Endometrial microvascular endothelial cells (primary cell): ENCODE measurements around the gene FOS. TPM values are rescaled to one million over a fixed set of nuclear protein-coding genes. Genes with fewer than 3 reads are reported as not detected.

ENCODE experiments used
- in situ Hi-C: cut with HindIII; loops from 2 replicates; pipeline ENCODE4 v1.10.0; 2017; ENCODE audit warnings: low sequenced_read_pairs, low pct_unique_long_range_greater_than_20kb; ENCODE audit errors: inconsistent ontology term
- total RNA-seq: library from RNA; depleted of rRNA; stranded (reverse); fragments of >200 nt; gene quantifications from one replicate; pipeline ENCODE4 v1.2.3, GENCODE V29; 2015; ENCODE audit errors: inconsistent ontology term

Gene FOS
- total RNA-seq, 1 donor from 2014 or later, result 16.9 TPM

GRCh38 chr14:75286313-75286712 is 7.7 kb downstream of the FOS start:
- in situ Hi-C loops, result no loop called here

DNA sequence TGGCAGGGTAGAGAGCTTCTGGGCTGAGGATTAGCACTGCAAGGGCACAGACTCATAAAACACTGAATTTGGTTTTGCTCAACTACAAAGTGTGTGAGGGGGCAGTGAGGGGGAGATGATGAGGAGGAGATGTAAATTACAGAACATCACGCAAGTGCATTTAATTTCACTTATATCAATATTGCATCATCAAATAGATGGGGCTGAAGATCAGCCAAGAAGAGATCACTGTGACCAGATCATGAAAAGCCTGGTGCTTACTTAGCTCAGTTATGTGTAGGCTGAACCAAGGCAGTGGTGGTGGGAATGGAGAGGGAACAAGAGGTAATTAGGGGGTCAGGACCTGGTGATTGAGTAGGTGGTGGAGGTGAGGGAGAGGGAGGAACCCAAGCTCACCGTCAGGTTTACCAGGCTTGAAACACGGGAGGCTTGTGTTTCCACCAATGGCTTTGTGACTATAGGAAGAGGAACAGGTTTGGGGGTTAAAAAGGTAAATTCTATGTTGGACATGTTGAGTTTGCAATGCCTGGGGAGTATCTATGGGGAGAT is 11.3 kb downstream of the FOS start:
- in situ Hi-C loops, result no loop called here

- in situ Hi-C loops, result no loop called here
Measured at GRCh38 chr14:75290851-75291250, 12.2 kb downstream of the FOS start.

- in situ Hi-C loops, result no loop called here
Measured at GRCh38 chr14:75291331-75291730, 12.7 kb downstream of the FOS start.

- in situ Hi-C loops, result no loop called here
Measured at GRCh38 chr14:75292101-75292563, 13.5 kb downstream of the FOS start.

GRCh38 chr14:75292886-75293285 is 14.3 kb downstream of the FOS start:
- in situ Hi-C loops, result no loop called here

GRCh38 chr14:75293920-75294648 is 15.5 kb downstream of the FOS start:
- in situ Hi-C loops, result no loop called here

DNA sequence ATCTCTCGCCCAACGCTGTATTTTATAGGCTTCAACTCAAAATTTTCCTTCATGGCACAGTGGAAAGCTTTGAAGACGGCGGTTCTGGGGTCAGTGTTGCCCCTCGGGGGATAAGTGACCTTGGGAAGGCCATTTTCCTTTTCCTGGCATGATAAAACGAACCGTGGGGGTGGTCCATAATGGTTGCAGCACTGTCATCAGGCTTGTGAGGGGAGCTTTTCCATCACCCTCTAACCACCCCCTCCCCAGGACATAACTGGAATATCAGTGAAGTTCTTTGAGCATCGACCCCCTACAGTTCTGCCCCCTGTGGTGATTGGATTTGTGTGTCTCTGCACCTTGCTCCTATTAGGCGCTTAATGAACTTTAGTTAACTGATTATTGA is 16.0 kb downstream of the FOS start:
- in situ Hi-C loops, result no loop called here

GRCh38 chr14:75295061-75295461 is 16.4 kb downstream of the FOS start:
- in situ Hi-C loops, result no loop called here

DNA sequence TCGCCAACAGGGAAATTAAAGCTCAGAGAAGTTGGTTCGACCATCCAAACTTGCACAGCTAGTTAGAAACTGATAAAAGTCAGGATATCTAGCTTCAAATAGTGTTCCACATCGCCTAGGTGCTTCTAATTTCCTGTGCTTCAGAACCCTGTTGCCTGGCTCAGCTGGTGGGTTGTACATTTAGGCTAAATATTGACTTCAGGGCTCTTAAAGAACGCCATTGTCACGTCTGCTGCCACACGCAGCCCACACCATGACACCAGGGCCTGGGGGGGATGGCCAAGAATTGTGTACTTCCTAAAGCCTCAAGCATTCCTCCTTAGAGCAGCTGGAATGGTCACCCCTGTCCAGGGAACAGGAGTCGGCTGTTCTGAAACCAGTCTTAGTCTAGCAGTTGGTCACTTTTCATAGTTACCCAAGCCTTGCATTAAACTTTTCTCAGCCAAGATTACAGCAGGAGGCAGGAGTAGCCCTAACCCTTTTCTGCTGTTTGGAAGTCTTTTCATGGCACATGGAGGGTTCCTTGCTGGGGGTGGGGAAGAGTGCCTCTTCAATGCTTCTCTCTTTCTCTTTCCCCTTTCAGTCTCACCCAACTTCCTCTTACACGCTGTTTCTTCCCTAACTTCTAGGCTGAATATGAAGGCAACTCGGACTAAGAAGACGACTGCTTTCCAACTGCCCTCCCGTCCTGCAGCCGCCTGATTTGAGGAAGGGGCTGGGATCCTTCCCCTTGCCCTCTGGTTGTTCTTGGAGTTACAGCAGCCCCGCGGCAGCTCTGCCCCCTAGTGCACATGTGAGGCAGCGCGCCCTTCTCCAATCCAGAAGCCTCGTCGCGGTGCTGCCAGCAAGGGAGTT is 17.1 kb downstream of the FOS start:
- in situ Hi-C loops, result no loop called here

DNA sequence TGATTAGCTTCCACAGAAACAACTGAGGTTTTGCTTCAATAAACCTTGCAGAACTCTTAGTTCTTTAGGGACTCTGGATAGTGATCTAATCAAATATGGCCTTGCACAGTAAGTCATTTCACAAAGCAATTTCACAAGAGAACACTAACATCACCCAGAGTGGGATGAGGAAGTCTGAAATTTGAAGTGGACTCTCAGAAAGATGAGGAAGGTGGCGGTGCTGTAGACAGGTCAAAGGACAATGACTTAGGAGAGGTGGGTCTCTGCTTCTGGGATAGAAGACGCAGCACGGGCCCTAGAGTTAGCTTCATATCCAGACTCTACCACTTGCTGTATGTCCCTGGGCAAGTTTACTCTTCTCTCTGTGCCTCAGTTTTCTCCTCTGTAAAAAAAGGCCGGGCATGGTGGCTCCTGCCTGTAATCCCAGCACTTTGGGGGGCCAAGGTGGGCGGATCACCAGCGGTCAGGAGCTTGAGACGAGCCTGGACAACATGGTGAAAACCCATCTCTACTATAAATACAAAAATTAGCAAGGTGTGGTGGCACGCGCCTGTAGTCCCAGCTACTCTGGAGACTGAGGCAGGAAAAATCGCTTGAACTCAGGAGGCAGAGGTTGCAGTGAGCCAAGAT is 18.9 kb downstream of the FOS start:
- in situ Hi-C loops, result no loop called here

DNA sequence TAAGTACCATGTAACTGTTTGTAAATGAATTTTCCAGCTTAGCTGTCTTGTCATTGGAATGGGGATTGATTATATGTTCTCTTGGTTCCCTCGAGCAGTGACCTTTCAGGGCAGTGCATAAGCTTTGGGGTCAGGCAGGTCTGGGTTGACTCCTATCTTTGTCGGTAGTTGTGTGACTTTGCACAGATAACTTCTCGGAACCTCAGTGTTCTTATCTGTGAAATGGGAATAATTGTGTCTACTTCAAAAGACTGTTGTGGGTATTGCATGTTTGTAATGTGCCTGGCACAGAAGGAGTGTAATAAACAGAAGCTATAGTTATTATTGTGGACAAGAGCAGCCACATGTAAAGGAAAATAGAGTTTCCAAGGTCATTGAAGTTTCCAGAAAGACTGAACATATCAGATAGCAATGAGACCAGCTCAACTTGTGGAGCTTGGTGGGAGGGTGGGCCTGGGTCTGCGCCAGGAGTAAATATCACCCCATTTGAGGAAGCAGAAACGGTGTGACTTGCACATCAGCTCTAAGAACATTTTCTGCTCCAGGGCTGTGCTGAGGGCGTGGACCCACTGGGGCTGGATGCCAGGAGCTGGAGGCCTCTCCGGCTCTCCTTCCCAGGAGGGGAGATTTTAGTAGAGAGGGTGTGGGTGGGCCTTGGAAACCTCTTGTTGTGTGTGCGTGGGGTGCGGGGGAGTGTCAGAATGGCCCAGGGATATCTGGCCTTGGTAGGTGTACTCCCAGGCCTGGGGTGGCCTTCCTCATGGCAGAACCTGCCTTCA is 19.7 kb downstream of the FOS start:
- in situ Hi-C loops, result no loop called here

DNA sequence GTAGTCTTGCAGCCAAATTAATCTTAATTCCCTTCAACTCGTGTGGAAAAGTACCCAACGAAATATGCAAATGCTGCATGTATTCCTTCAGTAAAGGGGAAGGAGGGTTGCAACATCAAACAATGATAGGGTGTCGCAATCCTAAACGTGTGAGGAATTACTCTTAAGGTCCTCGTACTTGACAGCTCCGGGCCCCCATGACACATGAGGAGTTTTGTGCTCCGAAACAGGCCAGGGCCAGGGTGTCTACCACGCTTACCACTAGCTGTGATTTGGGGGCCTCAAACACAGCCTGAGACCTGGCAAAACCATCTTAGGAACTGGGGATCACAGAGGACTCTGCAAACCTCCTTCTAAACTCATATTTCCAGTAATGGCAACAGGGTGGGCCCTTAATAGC is 20.4 kb downstream of the FOS start:
- in situ Hi-C loops, result no loop called here

DNA sequence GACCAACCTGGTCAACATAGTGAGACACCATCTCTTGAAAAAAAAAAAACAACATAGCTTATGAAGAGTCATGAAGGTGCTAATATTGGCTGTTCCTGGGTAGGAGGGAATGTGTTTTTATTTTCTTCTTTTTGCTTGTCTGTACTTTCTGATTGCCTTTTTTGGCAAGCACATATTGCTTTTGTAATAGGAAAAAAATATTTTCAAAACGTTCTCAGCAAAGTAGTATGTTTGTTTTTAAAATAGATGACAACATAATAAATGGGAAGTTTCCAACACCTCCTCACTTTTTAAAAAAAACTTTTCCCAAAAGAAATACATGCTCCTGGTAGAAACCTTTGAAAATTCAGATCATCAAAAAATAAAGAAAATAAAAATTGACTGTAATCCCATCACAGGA is 20.9 kb downstream of the FOS start:
- in situ Hi-C loops, result no loop called here

GRCh38 chr14:75301666-75302325 is 23.2 kb downstream of the FOS start:
- in situ Hi-C loops, result loop anchor here (10.0 kb wide), 1 partner anchor 177 kb away; the partner anchor contains the start of gene NEK9

- in situ Hi-C loops, result loop anchor here (10.0 kb wide), 1 partner anchor 179 kb away; the partner anchor contains the start of gene NEK9
Measured at GRCh38 chr14:75303381-75303789, 24.8 kb downstream of the FOS start.

DNA sequence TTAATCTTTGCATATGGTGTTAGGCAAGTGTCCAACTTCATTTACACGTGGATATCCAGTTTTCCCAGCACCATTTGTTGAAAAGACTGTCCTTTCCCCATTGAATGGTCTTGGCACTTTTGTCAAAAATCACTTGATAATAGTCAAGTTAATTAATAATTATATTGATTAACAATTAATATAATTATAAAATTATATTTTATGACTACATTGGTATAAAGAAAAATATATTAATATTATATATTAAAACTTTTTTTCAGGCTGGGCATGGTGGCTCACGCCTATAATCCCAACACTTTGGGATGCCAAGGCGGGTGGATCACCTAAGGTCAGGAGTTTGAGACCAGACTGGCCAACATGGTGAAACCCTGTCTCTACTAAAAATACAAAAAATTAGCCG is 27.8 kb downstream of the FOS start:
- in situ Hi-C loops, result loop anchor here (10.0 kb wide), 1 partner anchor 182 kb away; the partner anchor contains the start of gene NEK9
